ENCODE data around the gene LAMA2.

DNA sequence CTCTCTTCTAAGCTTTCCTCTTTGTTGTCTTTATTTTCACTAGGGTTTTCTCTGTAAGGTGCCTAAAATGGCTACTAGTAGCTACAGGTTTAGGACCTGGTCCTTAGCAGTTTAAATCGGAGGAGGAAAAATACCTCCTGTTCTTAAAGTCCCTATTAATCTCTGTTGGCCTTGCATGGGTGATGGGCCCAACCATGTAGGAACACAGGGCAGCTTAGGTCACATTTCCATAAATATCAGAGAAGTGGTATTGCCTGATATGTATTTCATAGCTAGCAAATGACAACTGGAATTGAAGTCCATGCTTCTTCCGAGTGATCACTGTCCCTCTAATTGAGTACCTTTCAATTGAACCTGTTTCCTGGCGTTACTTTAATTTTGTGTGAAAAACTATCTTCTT is 70.0 kb downstream of the LAMA2 start:
- TF ChIP-seq RBFOX2 (IDR thresholded peaks at IDR 0.05; ENCODE audit: low read depth, low read length) = no peak
- no peak for TF ChIP-seq SALL2 (CRISPR knock-in tag; IDR thresholded peaks at IDR 0.05)
- no peak for TF ChIP-seq ZNF782 (CRISPR knock-in tag; IDR thresholded peaks at IDR 0.05; ENCODE audit: borderline replicate concordance)
- no peak for TF ChIP-seq JUN (CRISPR knock-in tag; IDR thresholded peaks at IDR 0.05)
- TF ChIP-seq MED8 (CRISPR knock-in tag; IDR thresholded peaks at IDR 0.05; ENCODE audit: insufficient replicate concordance) = no peak
- no peak for TF ChIP-seq ZHX1 (CRISPR knock-in tag; IDR thresholded peaks at IDR 0.05; ENCODE audit: low read depth)
- TF ChIP-seq EP300 (IDR thresholded peaks at IDR 0.05; ENCODE audit: low read depth in 2 of 2, low read length in 2 of 2) = no peak
- TF ChIP-seq EP300 (CRISPR knock-in tag; IDR thresholded peaks at IDR 0.05; ENCODE audit: borderline replicate concordance) = no peak
- no peak for TF ChIP-seq PHB2 (IDR thresholded peaks at IDR 0.05; ENCODE audit: partially characterized antibody)
- TF ChIP-seq MYC (CRISPR knock-in tag; IDR thresholded peaks at IDR 0.05; ENCODE audit: borderline replicate concordance) = no peak
- no peak for TF ChIP-seq ELF3 (CRISPR knock-in tag; IDR thresholded peaks at IDR 0.05)
- TF ChIP-seq CEBPB (IDR thresholded peaks at IDR 0.05; ENCODE audit: borderline replicate concordance, low read depth, low read length) = no peak

All from HepG2 (cell line).